Keratinocyte (primary cell): ENCODE measurements around the gene CACNA2D1.

Experiments
- EZH2 ChIP-seq: IDR thresholded peaks from one replicate; pipeline ENCODE4 v1.6.1; 2012; ENCODE audit warnings: inconsistent platforms, mild to moderate bottlenecking, low read length, moderate library complexity
- TF ChIP-seq, protein P1 (sequence below), 3 experiments: IDR thresholded peaks in 1 of 3; conservative IDR thresholded peaks in 1 of 3; optimal IDR thresholded peaks in 1 of 3; 2 replicates in 2 of 3; 3 replicates in 1 of 3; pipeline versions ENCODE3 to v1.5.1; 2011; ENCODE audit warnings: low read length in 3 of 3, mild to moderate bottlenecking in 3 of 3, moderate library complexity in 2 of 3, control low read depth in 1 of 3, inconsistent platforms in 1 of 3; ENCODE audit not compliant: insufficient read depth in 2 of 3; ENCODE audit errors: extremely low read depth in 1 of 3

DNA sequence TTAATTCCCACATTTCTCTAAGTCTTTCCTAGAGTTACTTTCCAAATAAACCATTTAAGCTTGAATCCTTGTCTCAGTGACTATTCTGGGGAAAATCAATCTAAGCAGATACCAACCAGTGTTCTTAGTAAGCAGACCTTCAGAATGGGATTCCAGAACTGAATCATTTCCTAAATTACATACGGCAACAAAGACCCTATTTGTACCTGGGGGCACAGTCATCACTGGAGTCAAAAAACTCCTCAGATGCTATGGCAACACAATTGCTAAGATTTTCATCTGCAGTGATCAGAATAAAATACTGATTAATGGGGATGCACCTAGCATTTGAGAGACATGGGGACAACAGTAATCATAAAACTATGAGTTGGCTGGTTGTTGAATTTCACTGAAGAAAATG lies 389.0 kb downstream of the CACNA2D1 start:
- TF ChIP-seq, protein P1, sequence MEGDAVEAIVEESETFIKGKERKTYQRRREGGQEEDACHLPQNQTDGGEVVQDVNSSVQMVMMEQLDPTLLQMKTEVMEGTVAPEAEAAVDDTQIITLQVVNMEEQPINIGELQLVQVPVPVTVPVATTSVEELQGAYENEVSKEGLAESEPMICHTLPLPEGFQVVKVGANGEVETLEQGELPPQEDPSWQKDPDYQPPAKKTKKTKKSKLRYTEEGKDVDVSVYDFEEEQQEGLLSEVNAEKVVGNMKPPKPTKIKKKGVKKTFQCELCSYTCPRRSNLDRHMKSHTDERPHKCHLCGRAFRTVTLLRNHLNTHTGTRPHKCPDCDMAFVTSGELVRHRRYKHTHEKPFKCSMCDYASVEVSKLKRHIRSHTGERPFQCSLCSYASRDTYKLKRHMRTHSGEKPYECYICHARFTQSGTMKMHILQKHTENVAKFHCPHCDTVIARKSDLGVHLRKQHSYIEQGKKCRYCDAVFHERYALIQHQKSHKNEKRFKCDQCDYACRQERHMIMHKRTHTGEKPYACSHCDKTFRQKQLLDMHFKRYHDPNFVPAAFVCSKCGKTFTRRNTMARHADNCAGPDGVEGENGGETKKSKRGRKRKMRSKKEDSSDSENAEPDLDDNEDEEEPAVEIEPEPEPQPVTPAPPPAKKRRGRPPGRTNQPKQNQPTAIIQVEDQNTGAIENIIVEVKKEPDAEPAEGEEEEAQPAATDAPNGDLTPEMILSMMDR (optimal IDR thresholded peaks at IDR 0.05 in 1 of 3, IDR thresholded peaks at IDR 0.05 in 1 of 3, conservative IDR thresholded peaks at IDR 0.05 in 1 of 3; ENCODE audit: extremely low read depth in 1 of 3, insufficient read depth in 2 of 3, low read length in 3 of 3) = no peak
- no peak for TF ChIP-seq EZH2
